ENCODE results near the gene IMMP2L. TPM values are rescaled to one million over a fixed set of nuclear protein-coding genes. Genes with fewer than 3 reads are reported as not detected.

The IMMP2L gene
- total and polyA plus RNA-seq, 4 donors = 9.2 to 34.7 (median 11.1) TPM

DNA sequence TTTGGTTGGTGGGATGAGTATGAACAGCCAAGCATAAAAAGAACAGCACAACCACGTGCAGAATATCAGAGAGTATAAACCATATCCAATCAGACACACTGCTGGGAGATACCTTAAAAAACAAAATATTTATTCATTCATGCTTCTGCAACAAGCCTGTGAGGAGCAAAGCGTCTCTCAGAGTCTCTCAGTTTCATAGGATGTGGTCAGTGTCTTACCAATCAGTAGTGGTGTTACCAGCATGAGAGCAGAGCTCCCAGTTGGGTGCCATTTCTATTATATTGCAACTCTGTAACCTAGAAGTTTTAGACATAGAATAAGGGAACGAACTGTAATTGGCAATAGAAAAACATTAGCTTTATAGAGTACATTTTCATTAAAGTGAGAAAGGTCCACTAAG is 917.2 kb downstream of the IMMP2L start:
- no peak for DNase-seq
- Histone ChIP-seq H3K9me3 (ENCODE audit: control insufficient read depth in 4 of 4, insufficient read depth in 3 of 4, low read length in 3 of 4) (no peaks in the 10 kb centered on the region), H3K36me3 (ENCODE audit: control insufficient read depth in 4 of 4, insufficient read depth in 4 of 4, low read length in 4 of 4) (no peaks in the 10 kb centered on the region), H3K4me1 (ENCODE audit: control insufficient read depth in 5 of 5, insufficient read depth in 5 of 5, low read length in 5 of 5) (no peaks in the 10 kb centered on the region), H3K9ac (ENCODE audit: insufficient read depth in 1 of 2, low read length in 2 of 2) (no peak overlapping the region), H3K4me3 (no peak overlapping the region), H3K27me3 (ENCODE audit: control insufficient read depth in 3 of 3, insufficient read depth in 3 of 3, low read length in 2 of 3) (no peaks in the 10 kb centered on the region), H3K27ac (ENCODE audit: low read depth in 1 of 2, low read length in 1 of 2) (no peak overlapping the region)
- TF ChIP-seq CTCF (IDR thresholded peaks at IDR 0.05; ENCODE audit: control extremely low read depth, extremely low read depth) = no peak
- ATAC-seq (ENCODE audit: insufficient read depth, low FRiP score) = no peak
- WGBS, 2 donors = 81 to 85% methylated on average over 3 of the region's 3 CpGs

DNA sequence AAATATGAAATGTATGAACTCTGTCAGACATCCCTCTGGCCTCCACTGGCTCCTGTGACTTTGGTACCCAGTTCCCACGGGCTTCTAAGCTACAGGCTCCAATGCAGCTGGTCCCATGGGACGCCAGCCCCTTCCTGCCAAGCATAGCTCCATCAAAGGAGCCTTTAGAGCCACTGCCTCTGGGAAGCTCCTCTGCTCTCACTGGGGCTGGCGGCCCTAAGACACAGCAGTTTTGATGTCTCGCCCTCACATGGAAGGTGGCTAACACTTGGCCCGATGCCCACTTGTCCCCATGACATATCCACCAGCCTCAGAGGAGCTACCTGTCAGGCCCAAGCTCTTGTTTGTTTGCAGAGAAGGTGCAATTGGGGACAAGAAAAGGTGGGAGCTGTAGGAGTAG is 925.0 kb downstream of the IMMP2L start:
- H3K4me3 ChIP-seq = no peak overlapping the region
- TF ChIP-seq CTCF (IDR thresholded peaks at IDR 0.05; ENCODE audit: control extremely low read depth, extremely low read depth) = no peak
- ATAC-seq (ENCODE audit: insufficient read depth, low FRiP score) (no peak), DNase-seq (no peak)
- H3K27me3 ChIP-seq (ENCODE audit: control insufficient read depth in 3 of 3, insufficient read depth in 3 of 3, low read length in 2 of 3) = no peaks in the 10 kb centered on the region
- no peak overlapping the region for H3K9ac ChIP-seq (ENCODE audit: insufficient read depth in 1 of 2, low read length in 2 of 2)
- peaks cover 0 to 2% (median 0%) of the 10 kb centered on the region in 4 donors for H3K9me3 ChIP-seq (ENCODE audit: control insufficient read depth in 4 of 4, insufficient read depth in 3 of 4, low read length in 3 of 4)
- no peaks in the 10 kb centered on the region for H3K4me1 ChIP-seq (ENCODE audit: control insufficient read depth in 5 of 5, insufficient read depth in 5 of 5, low read length in 5 of 5)
- no peak overlapping the region for H3K27ac ChIP-seq (ENCODE audit: low read depth in 1 of 2, low read length in 1 of 2)
- WGBS, 2 donors = 82 to 90% methylated on average over 5 of the region's 5 CpGs
- no peaks in the 10 kb centered on the region for H3K36me3 ChIP-seq (ENCODE audit: control insufficient read depth in 4 of 4, insufficient read depth in 4 of 4, low read length in 4 of 4)

- H3K4me1 ChIP-seq (ENCODE audit: control insufficient read depth in 5 of 5, insufficient read depth in 5 of 5, low read length in 5 of 5) = no peaks in the 10 kb centered on the region
- ATAC-seq (ENCODE audit: insufficient read depth, low FRiP score) (no peak), DNase-seq (no peak)
- 52 to 64% methylated on average over 2 of the region's 2 CpGs for WGBS, 2 donors
- H3K9ac ChIP-seq (ENCODE audit: insufficient read depth in 1 of 2, low read length in 2 of 2) = no peak overlapping the region
- no peaks in the 10 kb centered on the region for H3K36me3 ChIP-seq (ENCODE audit: control insufficient read depth in 4 of 4, insufficient read depth in 4 of 4, low read length in 4 of 4)
- H3K4me3 ChIP-seq = no peak overlapping the region
- H3K27me3 ChIP-seq (ENCODE audit: control insufficient read depth in 3 of 3, insufficient read depth in 3 of 3, low read length in 2 of 3) = no peaks in the 10 kb centered on the region
- peaks cover 0 to 2% (median 0%) of the 10 kb centered on the region in 4 donors for H3K9me3 ChIP-seq (ENCODE audit: control insufficient read depth in 4 of 4, insufficient read depth in 3 of 4, low read length in 3 of 4)
- no peak for TF ChIP-seq CTCF (IDR thresholded peaks at IDR 0.05; ENCODE audit: control extremely low read depth, extremely low read depth)
- no peak overlapping the region for H3K27ac ChIP-seq (ENCODE audit: low read depth in 1 of 2, low read length in 1 of 2)
Measured at GRCh38 chr7:110633313-110633712, 929.0 kb downstream of the IMMP2L start.

DNA sequence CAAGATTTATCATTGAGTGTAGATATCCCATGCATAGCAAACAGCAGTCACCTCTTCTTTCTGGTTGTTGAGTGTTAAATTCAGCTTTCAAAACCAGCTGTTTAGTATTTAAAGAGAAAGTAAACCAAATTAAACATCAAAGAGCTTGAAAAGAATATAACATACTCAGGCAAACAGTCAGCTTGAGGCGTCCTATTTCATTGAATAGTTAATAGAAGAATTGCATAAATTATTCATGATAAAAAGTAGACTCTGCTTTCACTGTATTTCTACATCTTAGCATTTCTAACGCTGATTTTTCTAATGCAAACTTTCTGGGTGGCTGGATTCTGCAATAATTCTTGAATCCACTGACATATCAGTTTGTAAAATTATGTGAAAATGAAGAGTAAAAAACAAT is 935.9 kb downstream of the IMMP2L start:
- ATAC-seq (ENCODE audit: insufficient read depth, low FRiP score) (no peak), DNase-seq (no peak)
- no peak for TF ChIP-seq CTCF (IDR thresholded peaks at IDR 0.05; ENCODE audit: control extremely low read depth, extremely low read depth)
- H3K9ac ChIP-seq (ENCODE audit: insufficient read depth in 1 of 2, low read length in 2 of 2) = no peak overlapping the region
- no peaks in the 10 kb centered on the region for H3K36me3 ChIP-seq (ENCODE audit: control insufficient read depth in 4 of 4, insufficient read depth in 4 of 4, low read length in 4 of 4)
- no peaks in the 10 kb centered on the region for H3K4me1 ChIP-seq (ENCODE audit: control insufficient read depth in 5 of 5, insufficient read depth in 5 of 5, low read length in 5 of 5)
- no peak overlapping the region for H3K27ac ChIP-seq (ENCODE audit: low read depth in 1 of 2, low read length in 1 of 2)
- 77 to 84% methylated on average over 2 of the region's 2 CpGs for WGBS, 2 donors
- no peaks in the 10 kb centered on the region for H3K27me3 ChIP-seq (ENCODE audit: control insufficient read depth in 3 of 3, insufficient read depth in 3 of 3, low read length in 2 of 3)
- H3K9me3 ChIP-seq (ENCODE audit: control insufficient read depth in 4 of 4, insufficient read depth in 3 of 4, low read length in 3 of 4) = no peaks in the 10 kb centered on the region
- no peak overlapping the region for H3K4me3 ChIP-seq

Measured in lung (tissue), 12 donors.